Glutamatergic neuron (in vitro differentiated cells): ENCODE data around the gene CTSL. TPM values are rescaled to one million over a fixed set of nuclear protein-coding genes. Genes with fewer than 3 reads are reported as not detected.

Source experiments
- DNase-seq: peaks from one replicate; pipeline ENCODE4 v3.0.0; 2022
- H3K27ac Mint-ChIP-seq: one replicate; pipeline ENCODE4 v1.8.0; 2020; ENCODE audit warnings: mild to moderate bottlenecking, mixed read lengths, inconsistent platforms; ENCODE audit not compliant: unreplicated experiment
- H3K27me3 Mint-ChIP-seq: one replicate; pipeline ENCODE4 v1.8.0; 2020; ENCODE audit warnings: mild to moderate bottlenecking, moderate library complexity, mixed read lengths, inconsistent platforms; ENCODE audit not compliant: unreplicated experiment
- H3K36me3 Mint-ChIP-seq: one replicate; pipeline ENCODE4 v1.8.0; 2020; ENCODE audit warnings: mild to moderate bottlenecking, mixed read lengths, inconsistent platforms; ENCODE audit not compliant: unreplicated experiment
- H3K4me1 Mint-ChIP-seq: one replicate; pipeline ENCODE4 v1.8.0; 2020; ENCODE audit warnings: mild to moderate bottlenecking, low read depth, mixed read lengths, inconsistent platforms; ENCODE audit not compliant: unreplicated experiment
- H3K4me3 Mint-ChIP-seq: one replicate; pipeline ENCODE4 v1.8.0; 2020; ENCODE audit warnings: mild to moderate bottlenecking, mixed read lengths, inconsistent platforms; ENCODE audit not compliant: unreplicated experiment
- H3K9me3 Mint-ChIP-seq: one replicate; pipeline ENCODE4 v1.8.0; 2020; ENCODE audit warnings: mild to moderate bottlenecking, moderate library complexity, mixed read lengths, inconsistent platforms; ENCODE audit not compliant: unreplicated experiment
- total RNA-seq: library from RNA; stranded (reverse); fragmentation: NEBNext Ultra II Directional; extraction: Animal tissue kit (Norgen Biotek cat#: 25700); gene quantifications from one replicate; pipeline ENCODE4 v1.2.1, GENCODE V29; 2021; ENCODE audit not compliant: unreplicated experiment
- TF ChIP-seq, protein P1 (sequence below): fragments of 200-600 bp; sonication (generic); IDR thresholded peaks from one replicate; pipeline ENCODE4 v1.5.0; 2021; ENCODE audit not compliant: partially characterized antibody, unreplicated experiment

Gene CTSL
- total RNA-seq, 1 donor from 2014 or later = 28.7 TPM

GRCh38 chr9:87710443-87710842 is 15.5 kb upstream of the CTSL start:
- peaks cover 12% of the 10 kb centered on the region for H3K36me3 Mint-ChIP-seq
- H3K27ac Mint-ChIP-seq = no peak overlapping the region
- H3K27me3 Mint-ChIP-seq = peaks cover 10% of the 10 kb centered on the region
- H3K9me3 Mint-ChIP-seq = peaks cover 10% of the 10 kb centered on the region
- no peak overlapping the region for H3K4me3 Mint-ChIP-seq
- no peak for DNase-seq
- H3K4me1 Mint-ChIP-seq = peaks cover 8% of the 10 kb centered on the region
- TF ChIP-seq, protein P1, sequence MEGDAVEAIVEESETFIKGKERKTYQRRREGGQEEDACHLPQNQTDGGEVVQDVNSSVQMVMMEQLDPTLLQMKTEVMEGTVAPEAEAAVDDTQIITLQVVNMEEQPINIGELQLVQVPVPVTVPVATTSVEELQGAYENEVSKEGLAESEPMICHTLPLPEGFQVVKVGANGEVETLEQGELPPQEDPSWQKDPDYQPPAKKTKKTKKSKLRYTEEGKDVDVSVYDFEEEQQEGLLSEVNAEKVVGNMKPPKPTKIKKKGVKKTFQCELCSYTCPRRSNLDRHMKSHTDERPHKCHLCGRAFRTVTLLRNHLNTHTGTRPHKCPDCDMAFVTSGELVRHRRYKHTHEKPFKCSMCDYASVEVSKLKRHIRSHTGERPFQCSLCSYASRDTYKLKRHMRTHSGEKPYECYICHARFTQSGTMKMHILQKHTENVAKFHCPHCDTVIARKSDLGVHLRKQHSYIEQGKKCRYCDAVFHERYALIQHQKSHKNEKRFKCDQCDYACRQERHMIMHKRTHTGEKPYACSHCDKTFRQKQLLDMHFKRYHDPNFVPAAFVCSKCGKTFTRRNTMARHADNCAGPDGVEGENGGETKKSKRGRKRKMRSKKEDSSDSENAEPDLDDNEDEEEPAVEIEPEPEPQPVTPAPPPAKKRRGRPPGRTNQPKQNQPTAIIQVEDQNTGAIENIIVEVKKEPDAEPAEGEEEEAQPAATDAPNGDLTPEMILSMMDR = no peak

- Mint-ChIP-seq H3K4me1 (peaks cover 8% of the 10 kb centered on the region), H3K4me3 (no peak overlapping the region), H3K27me3 (peaks cover 10% of the 10 kb centered on the region), H3K36me3 (peaks cover 6% of the 10 kb centered on the region), H3K9me3 (peaks cover 10% of the 10 kb centered on the region), H3K27ac (no peak overlapping the region)
- TF ChIP-seq, protein P1 = no peak
- no peak for DNase-seq
Observed at GRCh38 chr9:87711857-87712800, 13.8 kb upstream of the CTSL start.

DNA sequence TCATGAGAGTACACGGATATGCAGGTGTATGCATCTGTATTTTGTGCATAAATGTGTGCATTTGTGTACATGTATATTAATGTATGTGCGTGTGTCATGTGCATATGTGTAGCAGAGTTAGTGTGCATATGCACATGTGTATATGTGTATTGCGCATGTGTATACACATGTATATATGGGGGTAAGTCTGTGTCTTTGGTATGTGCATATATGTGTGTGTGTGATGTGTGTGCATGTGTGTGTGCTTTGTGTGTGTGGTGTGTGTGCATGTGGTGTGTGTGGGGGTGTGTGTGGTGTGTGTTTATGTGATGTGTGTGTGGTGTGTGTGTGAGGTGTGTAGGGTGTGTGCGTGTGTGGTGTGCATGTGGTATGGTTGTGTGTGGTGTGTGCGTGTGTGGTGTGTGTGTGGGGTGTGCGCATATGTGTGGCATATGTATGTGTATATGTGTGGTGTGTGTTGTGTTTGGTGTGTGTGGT is 13.1 kb upstream of the CTSL start:
- Mint-ChIP-seq H3K27ac (peak overlapping the region; percentile 54), H3K27me3 (peaks cover 7% of the 10 kb centered on the region), H3K4me1 (peaks cover 6% of the 10 kb centered on the region), H3K9me3 (peaks cover 6% of the 10 kb centered on the region), H3K4me3 (no peak overlapping the region), H3K36me3 (no peaks in the 10 kb centered on the region)
- TF ChIP-seq, protein P1 = no peak
- DNase-seq = no peak

- Mint-ChIP-seq H3K36me3 (no peaks in the 10 kb centered on the region), H3K27ac (peak overlapping the region; percentile 54), H3K4me3 (no peak overlapping the region), H3K9me3 (peaks cover 6% of the 10 kb centered on the region), H3K4me1 (peaks cover 6% of the 10 kb centered on the region), H3K27me3 (peaks cover 7% of the 10 kb centered on the region)
- TF ChIP-seq, protein P1 = no peak
- DNase-seq = no peak
Observed at GRCh38 chr9:87713278-87713987, 12.5 kb upstream of the CTSL start.
